Endodermal cell (in vitro differentiated cells): Measurements from ENCODE around the gene MACROD2. TPM values are rescaled to one million over a fixed set of nuclear protein-coding genes. Genes with fewer than 3 reads are reported as not detected.

Experiments
- DNase-seq: peaks from one replicate; pipeline ENCODE4 v3.0.0-alpha.2; 2017
- H3K27ac ChIP-seq: 2 replicates; pipeline ENCODE4 v1.5.1; 2013; ENCODE audit warnings: mild to moderate bottlenecking, low read depth, low read length, moderate library complexity
- H3K27me3 ChIP-seq: 2 replicates; pipeline ENCODE4 v1.6.1; 2013; ENCODE audit warnings: mild to moderate bottlenecking, low read length, moderate library complexity; ENCODE audit not compliant: insufficient read depth, control insufficient read depth, poor library complexity, severe bottlenecking
- H3K36me3 ChIP-seq: 2 replicates; pipeline ENCODE4 v1.7.0; 2013; ENCODE audit warnings: mild to moderate bottlenecking, low read length, moderate library complexity; ENCODE audit not compliant: control insufficient read depth, insufficient read depth
- H3K4me1 ChIP-seq: one replicate; pipeline ENCODE4 v1.7.0; 2013; ENCODE audit warnings: low read length; ENCODE audit not compliant: control insufficient read depth, insufficient read depth
- H3K4me3 ChIP-seq: 2 replicates; pipeline ENCODE4 v1.5.1; 2013; ENCODE audit warnings: mild to moderate bottlenecking, low read length, moderate library complexity
- H3K9ac ChIP-seq: 2 replicates; pipeline ENCODE4 v1.6.1; 2013; ENCODE audit warnings: mild to moderate bottlenecking, low read length, moderate library complexity; ENCODE audit not compliant: poor library complexity, severe bottlenecking; ENCODE audit errors: extremely low read depth
- H3K9me3 ChIP-seq: 2 replicates; pipeline ENCODE4 v1.6.1; 2013; ENCODE audit warnings: mild to moderate bottlenecking, low read length, moderate library complexity; ENCODE audit not compliant: control insufficient read depth
- H3K27ac Mint-ChIP-seq: 2 replicates; pipeline ENCODE4 v1.8.0; 2020; ENCODE audit warnings: mixed read lengths
- H3K27me3 Mint-ChIP-seq: 2 replicates; pipeline ENCODE4 v1.8.0; 2021; ENCODE audit warnings: mild to moderate bottlenecking, mixed read lengths; ENCODE audit not compliant: insufficient read depth
- H3K36me3 Mint-ChIP-seq: 2 replicates; pipeline ENCODE4 v1.8.0; 2020; ENCODE audit warnings: low read depth, mixed read lengths
- H3K4me1 Mint-ChIP-seq: 2 replicates; pipeline ENCODE4 v1.8.0; 2020; ENCODE audit warnings: mixed read lengths
- H3K4me3 Mint-ChIP-seq: 2 replicates; pipeline ENCODE4 v1.8.0; 2020; ENCODE audit warnings: mild to moderate bottlenecking, moderate library complexity, mixed read lengths
- H3K9me3 Mint-ChIP-seq: 2 replicates; pipeline ENCODE4 v1.8.0; 2020; ENCODE audit warnings: mild to moderate bottlenecking, mixed read lengths
- WGBS, 2 experiments: methylation state at CpG; one replicate each; pipeline versions ENCODE4 v1.1.5 to v1.1.7; 2013; ENCODE audit warnings: missing lambda C conversion rate in 2 of 2, mixed read lengths in 1 of 2; ENCODE audit not compliant: insufficient coverage in 1 of 2, insufficient read length in 1 of 2; 5-methylcytosine and 5-hydroxymethylcytosine counted together
- total RNA-seq, 2 donors: library from RNA; stranded (reverse); fragmentation: NEBNext Ultra II Directional in 1 of 2; extraction: Animal tissue kit (Norgen Biotek cat#: 25700) in 1 of 2; gene quantifications; 2 replicates in 1 of 2; 3 replicates in 1 of 2; pipeline ENCODE4 v1.2.1, GENCODE V29; 2021
- TF ChIP-seq, protein P1 (sequence below): fragments of 200-600 bp; sonication (generic); conservative IDR thresholded peaks from 2 replicates; pipeline ENCODE4 v1.5.0; 2021; ENCODE audit warnings: antibody characterized with exemption, mild to moderate bottlenecking

The MACROD2 gene
- total RNA-seq, 2 donors from 2014 or later, result 2.3 to 4.8 TPM

DNA sequence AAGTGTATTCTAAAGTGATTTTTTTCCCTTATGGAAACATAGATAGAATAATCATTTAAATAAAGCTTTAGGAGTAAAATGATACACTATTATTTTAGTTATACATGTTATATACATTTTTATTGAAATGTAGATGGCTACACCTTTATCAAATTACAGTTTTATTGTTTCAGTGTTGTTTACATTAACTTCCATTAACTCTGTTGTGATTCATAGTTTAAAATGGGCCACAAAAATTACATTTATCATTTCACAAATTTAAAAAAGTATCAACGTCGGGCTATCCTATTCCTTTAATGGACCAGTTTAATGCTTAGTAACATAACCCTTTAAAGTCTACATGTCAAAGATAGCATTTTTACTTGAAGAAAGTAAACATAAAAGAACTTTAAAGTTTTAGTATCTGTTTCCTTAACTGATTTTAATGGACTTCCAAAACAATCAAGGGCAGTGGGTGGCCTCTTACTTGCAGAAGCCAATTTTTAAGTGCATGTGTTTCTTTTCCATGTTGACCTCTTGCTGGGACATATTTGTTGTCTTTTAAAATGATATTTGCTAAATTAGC lies 389.9 kb downstream of the MACROD2 start:
- Histone ChIP-seq H3K4me3 (no peak overlapping the region), H3K4me1 (no peaks in the 10 kb centered on the region), H3K9me3 (peaks cover 9% of the 10 kb centered on the region), H3K27me3 (no peaks in the 10 kb centered on the region), H3K36me3 (no peaks in the 10 kb centered on the region), H3K27ac (no peak overlapping the region), H3K9ac (no peak overlapping the region)
- no peak overlapping the region for H3K27ac Mint-ChIP-seq
- no peak for DNase-seq
- TF ChIP-seq, protein P1, sequence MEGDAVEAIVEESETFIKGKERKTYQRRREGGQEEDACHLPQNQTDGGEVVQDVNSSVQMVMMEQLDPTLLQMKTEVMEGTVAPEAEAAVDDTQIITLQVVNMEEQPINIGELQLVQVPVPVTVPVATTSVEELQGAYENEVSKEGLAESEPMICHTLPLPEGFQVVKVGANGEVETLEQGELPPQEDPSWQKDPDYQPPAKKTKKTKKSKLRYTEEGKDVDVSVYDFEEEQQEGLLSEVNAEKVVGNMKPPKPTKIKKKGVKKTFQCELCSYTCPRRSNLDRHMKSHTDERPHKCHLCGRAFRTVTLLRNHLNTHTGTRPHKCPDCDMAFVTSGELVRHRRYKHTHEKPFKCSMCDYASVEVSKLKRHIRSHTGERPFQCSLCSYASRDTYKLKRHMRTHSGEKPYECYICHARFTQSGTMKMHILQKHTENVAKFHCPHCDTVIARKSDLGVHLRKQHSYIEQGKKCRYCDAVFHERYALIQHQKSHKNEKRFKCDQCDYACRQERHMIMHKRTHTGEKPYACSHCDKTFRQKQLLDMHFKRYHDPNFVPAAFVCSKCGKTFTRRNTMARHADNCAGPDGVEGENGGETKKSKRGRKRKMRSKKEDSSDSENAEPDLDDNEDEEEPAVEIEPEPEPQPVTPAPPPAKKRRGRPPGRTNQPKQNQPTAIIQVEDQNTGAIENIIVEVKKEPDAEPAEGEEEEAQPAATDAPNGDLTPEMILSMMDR, result no peak
- H3K4me3 Mint-ChIP-seq, result no peak overlapping the region
- WGBS, 2 experiments, result 96 to 100% methylated on average over 1 to 2 of the region's 2 CpGs
- no peaks in the 10 kb centered on the region for H3K27me3 Mint-ChIP-seq
- peaks cover 3% of the 10 kb centered on the region for H3K36me3 Mint-ChIP-seq
- H3K9me3 Mint-ChIP-seq, result peaks cover 17% of the 10 kb centered on the region
- peaks cover 8% of the 10 kb centered on the region for H3K4me1 Mint-ChIP-seq

DNA sequence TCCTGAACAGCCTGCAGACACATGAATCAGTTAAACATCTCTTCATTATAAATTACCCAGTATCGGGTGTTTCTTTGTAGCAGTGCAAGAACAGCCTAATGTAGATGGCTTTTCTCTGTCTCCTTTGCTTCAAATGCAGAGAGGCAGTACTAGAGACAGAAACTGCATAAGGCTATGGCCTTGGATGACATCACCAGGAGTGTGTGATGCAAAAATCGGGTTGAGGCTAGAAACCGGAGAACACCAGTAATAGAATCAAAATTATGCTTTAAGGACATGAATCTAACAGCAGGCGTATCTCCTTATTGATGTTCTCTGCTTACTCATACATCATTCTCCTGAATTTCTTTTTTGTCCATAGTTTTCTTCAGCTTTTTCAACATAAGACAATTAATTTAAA lies 391.4 kb downstream of the MACROD2 start:
- H3K36me3 Mint-ChIP-seq, result peaks cover 3% of the 10 kb centered on the region
- Histone ChIP-seq H3K4me1 (no peaks in the 10 kb centered on the region), H3K36me3 (no peaks in the 10 kb centered on the region), H3K27ac (no peak overlapping the region), H3K27me3 (no peaks in the 10 kb centered on the region), H3K4me3 (no peak overlapping the region), H3K9ac (no peak overlapping the region), H3K9me3 (peaks cover 9% of the 10 kb centered on the region)
- 92 to 100% methylated on average over 4 of the region's 4 CpGs for WGBS, 2 experiments
- peaks cover 8% of the 10 kb centered on the region for H3K4me1 Mint-ChIP-seq
- H3K9me3 Mint-ChIP-seq, result peaks cover 24% of the 10 kb centered on the region
- no peaks in the 10 kb centered on the region for H3K27me3 Mint-ChIP-seq
- TF ChIP-seq, protein P1, result no peak
- H3K27ac Mint-ChIP-seq, result no peak overlapping the region
- no peak for DNase-seq
- no peak overlapping the region for H3K4me3 Mint-ChIP-seq

DNA sequence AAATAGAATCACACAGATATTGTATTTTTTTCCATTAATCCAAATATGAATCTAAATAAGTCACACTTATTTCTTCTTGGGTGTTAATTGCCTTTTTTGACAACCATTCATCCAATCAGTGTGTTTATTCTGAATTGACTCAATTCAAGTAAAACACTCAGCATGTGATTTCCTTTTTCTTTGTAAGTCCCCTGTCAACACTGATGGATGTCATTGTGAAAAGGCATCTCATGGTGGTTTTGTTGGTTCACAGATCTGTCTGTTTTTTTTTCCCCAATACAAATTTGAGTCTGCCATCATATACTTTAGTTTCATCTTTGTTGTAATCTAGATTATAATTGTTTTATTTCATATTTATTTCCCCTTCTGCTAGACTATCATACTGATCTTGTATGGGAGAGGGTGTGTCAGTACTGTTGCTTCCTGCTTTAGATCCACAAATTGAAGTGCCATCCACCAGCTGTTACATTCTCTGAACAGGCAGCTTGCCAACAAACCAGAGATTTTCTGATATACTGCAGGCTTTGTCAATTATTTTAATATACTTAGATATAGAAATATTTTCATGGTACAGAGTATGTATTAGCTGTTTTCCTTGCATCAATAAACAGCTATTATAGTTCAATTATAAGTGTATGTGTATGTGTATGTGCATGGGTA lies 406.3 kb downstream of the MACROD2 start:
- no peak for DNase-seq
- peaks cover 10% of the 10 kb centered on the region for H3K27me3 Mint-ChIP-seq
- H3K27ac Mint-ChIP-seq, result no peak overlapping the region
- H3K36me3 Mint-ChIP-seq, result no peaks in the 10 kb centered on the region
- peaks cover 32% of the 10 kb centered on the region for H3K4me1 Mint-ChIP-seq
- Histone ChIP-seq H3K4me3 (no peak overlapping the region), H3K4me1 (peaks cover 16% of the 10 kb centered on the region), H3K9ac (no peak overlapping the region), H3K27me3 (no peaks in the 10 kb centered on the region), H3K36me3 (no peaks in the 10 kb centered on the region), H3K27ac (no peak overlapping the region), H3K9me3 (peaks cover 6% of the 10 kb centered on the region)
- H3K4me3 Mint-ChIP-seq, result no peak overlapping the region
- TF ChIP-seq, protein P1, result no peak
- peaks cover under 1% of the 10 kb centered on the region for H3K9me3 Mint-ChIP-seq
